ENCODE measurements around the gene MAEL.
A peak's percentile ranks its signal among the peaks of the same experiment; 100 is the strongest.

The MAEL gene

GRCh38 chr1:167056529-167057231 is 67.6 kb downstream of the MAEL start:
- no peak for DNase-seq (ENCODE audit: low read depth)

DNA sequence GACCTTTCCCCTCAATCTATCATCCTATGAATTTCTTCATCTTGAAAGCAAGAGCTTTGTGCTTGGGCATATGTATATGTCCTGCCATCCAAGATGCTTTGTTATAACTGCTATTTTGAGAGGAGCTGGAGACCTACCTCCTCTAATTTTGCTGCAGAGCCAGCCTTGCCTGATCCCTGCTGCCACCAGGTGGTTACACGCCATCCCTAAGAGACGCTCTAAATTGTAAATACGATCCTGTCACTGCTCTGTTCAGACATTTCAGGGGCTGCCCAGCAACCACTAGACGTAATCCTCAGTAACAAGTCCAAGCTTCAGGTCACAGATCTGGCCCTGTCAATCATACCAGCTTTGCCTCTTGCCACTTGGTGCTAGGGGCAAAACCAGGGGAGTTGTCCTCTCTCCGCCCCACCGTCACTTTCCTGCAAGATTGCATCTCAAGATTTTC is 68.2 kb downstream of the MAEL start:
- DNase-seq (ENCODE audit: low read depth) = peak; percentile 16

DNA sequence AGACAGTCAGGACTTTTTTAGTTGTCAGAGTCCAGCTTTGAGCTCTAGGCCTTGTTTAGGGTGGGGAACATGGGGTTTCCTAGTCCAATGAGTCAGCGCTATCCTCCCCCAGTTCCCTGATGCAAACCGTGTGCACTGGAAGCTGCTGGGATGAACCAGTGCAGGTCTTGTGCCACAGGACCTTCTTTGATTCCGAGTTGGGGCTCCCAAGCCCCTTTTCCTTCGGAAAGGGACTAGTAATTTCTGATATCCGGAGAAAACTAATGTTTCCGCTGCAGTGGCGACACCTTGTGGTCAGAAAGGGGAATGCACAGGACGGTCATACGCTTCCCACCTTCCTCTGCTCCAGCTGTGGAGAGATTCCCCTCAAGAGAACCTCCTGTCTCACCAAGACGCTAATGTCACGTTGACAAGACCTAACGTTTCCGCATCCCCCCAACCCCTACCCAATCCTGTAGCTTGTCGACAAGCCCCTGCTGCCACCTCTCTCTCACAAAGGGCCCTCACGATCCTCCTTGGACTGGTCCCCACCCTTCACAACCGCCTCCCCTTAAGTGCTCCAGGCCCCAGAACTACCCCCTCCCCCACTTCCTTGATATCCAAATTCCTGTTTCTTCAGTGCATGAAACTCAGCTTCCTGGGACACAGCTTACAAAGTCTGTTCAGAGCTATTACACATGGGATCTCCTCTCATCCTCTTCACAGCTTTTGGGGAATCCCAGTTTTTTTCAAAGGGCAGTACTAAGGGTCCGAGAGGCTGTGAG is 70.1 kb downstream of the MAEL start:
- peak; percentile 65 for DNase-seq (ENCODE audit: low read depth)

DNA sequence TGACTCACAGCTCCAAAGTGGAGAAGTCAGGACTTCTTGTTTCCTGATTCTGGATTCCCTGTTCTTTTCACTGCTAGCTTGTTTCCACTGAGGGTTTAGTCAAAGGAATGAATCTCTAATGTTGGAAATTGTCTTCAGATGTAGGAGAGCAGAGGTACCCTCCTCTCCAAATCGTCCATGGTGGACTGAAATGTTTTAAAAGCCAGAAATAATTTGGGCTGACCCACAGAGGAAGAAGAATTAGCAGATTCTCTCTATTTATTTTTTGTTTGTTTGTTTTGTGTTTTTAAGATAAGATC is 70.7 kb downstream of the MAEL start:
- DNase-seq (ENCODE audit: low read depth) = no peak

GRCh38 chr1:167060141-167061072 is 71.3 kb downstream of the MAEL start:
- DNase-seq (ENCODE audit: low read depth) = no peak

DNA sequence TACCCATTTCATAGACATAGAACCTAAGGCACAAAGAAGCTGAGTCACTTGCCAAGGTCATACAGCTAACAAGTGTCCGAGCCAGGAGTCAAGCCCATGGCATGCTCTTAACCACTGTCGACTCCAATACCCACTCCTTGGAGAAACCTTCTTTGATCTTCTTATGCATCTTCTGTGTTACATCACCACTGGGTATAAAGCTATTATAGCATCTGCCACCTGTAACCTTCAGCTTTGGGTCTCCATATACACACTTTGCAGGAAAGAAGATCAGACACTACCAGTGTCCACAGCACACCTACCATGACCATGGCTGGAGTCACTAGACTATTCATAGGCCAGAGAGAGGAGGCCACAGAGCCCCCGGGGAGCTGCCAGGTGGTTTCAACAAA is 72.0 kb downstream of the MAEL start:
- DNase-seq (ENCODE audit: low read depth) = no peak

- no peak for DNase-seq (ENCODE audit: low read depth)
These were observed 75.5 kb downstream of the MAEL start for GRCh38 chr1:167064621-167065020.

GRCh38 chr1:167065471-167065870 is 76.4 kb downstream of the MAEL start:
- no peak for DNase-seq (ENCODE audit: low read depth)

- DNase-seq (ENCODE audit: low read depth) = peak; percentile 55
These were observed 77.4 kb downstream of the MAEL start for GRCh38 chr1:167066333-167067122.

DNA sequence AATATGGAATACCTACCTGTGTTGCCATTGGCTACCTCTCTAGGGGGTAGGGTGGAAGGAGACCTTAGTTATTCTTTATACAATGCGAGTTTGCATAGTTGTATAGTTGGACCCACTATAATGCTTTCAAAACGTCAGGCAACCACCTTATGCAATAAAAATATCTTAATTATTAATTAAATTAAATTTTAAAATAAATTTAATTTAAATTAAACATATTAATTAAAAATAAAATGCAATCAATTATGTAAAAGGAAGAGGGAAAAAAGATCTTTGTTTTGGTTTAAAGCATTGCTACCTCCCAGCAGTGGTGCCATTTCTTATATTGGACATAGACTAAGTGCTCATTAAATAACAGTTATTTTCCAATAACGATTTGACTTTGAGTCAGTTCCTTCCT is 78.8 kb downstream of the MAEL start:
- no peak for DNase-seq (ENCODE audit: low read depth)

DNA sequence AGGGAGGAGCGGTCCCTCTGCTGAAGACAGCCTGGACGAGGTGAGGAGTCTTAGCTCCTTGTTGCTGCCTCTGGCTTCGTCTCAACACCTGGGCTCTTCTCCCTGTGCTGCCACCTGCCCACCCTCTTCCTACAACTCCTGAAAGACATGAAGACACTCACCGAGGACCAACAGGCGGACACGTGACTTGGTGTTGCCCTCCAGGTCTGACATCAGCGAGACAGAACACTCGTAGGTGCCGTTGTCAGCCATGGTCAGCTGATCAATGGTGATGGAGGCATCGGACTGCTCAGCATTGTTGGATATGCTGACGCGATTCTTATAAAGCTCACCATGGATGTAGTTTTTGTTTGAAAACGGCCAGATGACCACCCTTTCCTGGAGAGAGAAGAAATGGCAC is 79.7 kb downstream of the MAEL start:
- DNase-seq (ENCODE audit: low read depth) = no peak

- DNase-seq (ENCODE audit: low read depth) = no peak
These were observed 82.2 kb downstream of the MAEL start for GRCh38 chr1:167071286-167071685.
